Measurements from ENCODE around the gene MT2A. TPM values are rescaled to one million over a fixed set of nuclear protein-coding genes. Genes with fewer than 3 reads are reported as not detected.

Gene MT2A
- total and polyA plus RNA-seq, 9 donors = 9.9 to 31.5 (median 24.6) TPM

- H3K4me3 ChIP-seq (ENCODE audit: low read length) = no peak overlapping the region
- no peak for DNase-seq
- 3% methylated on average over 28 of the region's 40 CpGs for WGBS (ENCODE audit: insufficient coverage)
- H3K27me3 ChIP-seq (ENCODE audit: control insufficient read depth, insufficient read depth, low read length) = peaks cover 91% of the 10 kb centered on the region
- no peaks in the 10 kb centered on the region for H3K9me3 ChIP-seq (replicated peaks; ENCODE audit: control insufficient read depth, low read depth, low read length)
- no peak overlapping the region for H3K27ac ChIP-seq (ENCODE audit: low read length)
- peaks cover 30% of the 10 kb centered on the region for H3K4me1 ChIP-seq (ENCODE audit: control insufficient read depth, insufficient read depth, low read length)
- no peaks in the 10 kb centered on the region for H3K36me3 ChIP-seq (ENCODE audit: control insufficient read depth, insufficient read depth, low read length)
Observed at GRCh38 chr16:56635441-56635967, 27.1 kb downstream of the MT2A start.

GRCh38 chr16:56636616-56637413 lies 28.4 kb downstream of the MT2A start:
- Histone ChIP-seq H3K4me1 (ENCODE audit: control insufficient read depth, insufficient read depth, low read length) (peaks cover 28% of the 10 kb centered on the region), H3K27me3 (ENCODE audit: control insufficient read depth, insufficient read depth, low read length) (peaks cover 94% of the 10 kb centered on the region), H3K4me3 (ENCODE audit: low read length) (no peak overlapping the region), H3K27ac (ENCODE audit: low read length) (no peak overlapping the region), H3K36me3 (ENCODE audit: control insufficient read depth, insufficient read depth, low read length) (no peaks in the 10 kb centered on the region), H3K9me3 (replicated peaks; ENCODE audit: control insufficient read depth, low read depth, low read length) (no peaks in the 10 kb centered on the region)
- WGBS (ENCODE audit: insufficient coverage) = 20% methylated on average over 1 of the region's 9 CpGs
- DNase-seq = no peak

GRCh38 chr16:56637814-56638750 lies 29.7 kb downstream of the MT2A start, which contains the start of gene MT1A:
TSS of gene MT1A (plus strand) at chr16:56638666. CDS start at chr16:56638739, 73 bp downstream.
- Histone ChIP-seq H3K27me3 (ENCODE audit: control insufficient read depth, insufficient read depth, low read length) (peaks cover 93% of the 10 kb centered on the region), H3K36me3 (ENCODE audit: control insufficient read depth, insufficient read depth, low read length) (no peaks in the 10 kb centered on the region)

GRCh38 chr16:56639045-56639444 lies 30.7 kb downstream of the MT2A start:
- Histone ChIP-seq H3K4me1 (ENCODE audit: control insufficient read depth, insufficient read depth, low read length) (peaks cover 26% of the 10 kb centered on the region), H3K27ac (ENCODE audit: low read length) (no peak overlapping the region), H3K4me3 (ENCODE audit: low read length) (no peak overlapping the region), H3K36me3 (ENCODE audit: control insufficient read depth, insufficient read depth, low read length) (no peaks in the 10 kb centered on the region), H3K9me3 (replicated peaks; ENCODE audit: control insufficient read depth, low read depth, low read length) (no peaks in the 10 kb centered on the region), H3K27me3 (ENCODE audit: control insufficient read depth, insufficient read depth, low read length) (peaks cover 95% of the 10 kb centered on the region)
- no CpG with 5 or more reads among the region's 1 CpG for WGBS (ENCODE audit: insufficient coverage)
- no peak for DNase-seq

More at GRCh38 chr16:56637814-56638750, 29.7 kb downstream of the MT2A start, which contains the start of gene MT1A:
- DNase-seq = peak; percentile 72
- WGBS (ENCODE audit: insufficient coverage) = 2% methylated on average over 61 of the region's 68 CpGs
- H3K27ac ChIP-seq (ENCODE audit: low read length) = no peak within 1 kb of the TSS
- no peaks in the 10 kb centered on the region for H3K9me3 ChIP-seq (replicated peaks; ENCODE audit: control insufficient read depth, low read depth, low read length)
- H3K4me3 ChIP-seq (ENCODE audit: low read length) = peak within 1 kb of the TSS; percentile 46
- H3K4me1 ChIP-seq (ENCODE audit: control insufficient read depth, insufficient read depth, low read length) = peaks cover 19% of the 10 kb centered on the region

GRCh38 chr16:56640076-56640475 lies 31.7 kb downstream of the MT2A start:
- no CpG with 5 or more reads among the region's 1 CpG for WGBS (ENCODE audit: insufficient coverage)
- H3K27ac ChIP-seq (ENCODE audit: low read length) = no peak overlapping the region

GRCh38 chr16:56641166-56641565 lies 32.8 kb downstream of the MT2A start:
- Histone ChIP-seq H3K4me3 (ENCODE audit: low read length) (no peak overlapping the region), H3K27me3 (ENCODE audit: control insufficient read depth, insufficient read depth, low read length) (peaks cover 95% of the 10 kb centered on the region), H3K36me3 (ENCODE audit: control insufficient read depth, insufficient read depth, low read length) (no peaks in the 10 kb centered on the region), H3K4me1 (ENCODE audit: control insufficient read depth, insufficient read depth, low read length) (peaks cover 22% of the 10 kb centered on the region), H3K9me3 (replicated peaks; ENCODE audit: control insufficient read depth, low read depth, low read length) (no peaks in the 10 kb centered on the region), H3K27ac (ENCODE audit: low read length) (no peak overlapping the region)
- no peak for DNase-seq
- 100% methylated on average over 1 of the region's 2 CpGs for WGBS (ENCODE audit: insufficient coverage)

More at GRCh38 chr16:56640076-56640475, 31.7 kb downstream of the MT2A start:
- Histone ChIP-seq H3K4me3 (ENCODE audit: low read length) (no peak overlapping the region), H3K36me3 (ENCODE audit: control insufficient read depth, insufficient read depth, low read length) (no peaks in the 10 kb centered on the region), H3K4me1 (ENCODE audit: control insufficient read depth, insufficient read depth, low read length) (peaks cover 25% of the 10 kb centered on the region), H3K27me3 (ENCODE audit: control insufficient read depth, insufficient read depth, low read length) (peaks cover 95% of the 10 kb centered on the region), H3K9me3 (replicated peaks; ENCODE audit: control insufficient read depth, low read depth, low read length) (no peaks in the 10 kb centered on the region)
- no peak for DNase-seq

GRCh38 chr16:56643080-56643778 lies 34.8 kb downstream of the MT2A start:
- no peak overlapping the region for H3K27ac ChIP-seq (ENCODE audit: low read length)
- 3% methylated on average over 35 of the region's 42 CpGs for WGBS (ENCODE audit: insufficient coverage)
- DNase-seq = peak; percentile 22
- no peaks in the 10 kb centered on the region for H3K36me3 ChIP-seq (ENCODE audit: control insufficient read depth, insufficient read depth, low read length)
- no peaks in the 10 kb centered on the region for H3K9me3 ChIP-seq (replicated peaks; ENCODE audit: control insufficient read depth, low read depth, low read length)
- H3K27me3 ChIP-seq (ENCODE audit: control insufficient read depth, insufficient read depth, low read length) = peaks cover 90% of the 10 kb centered on the region
- peaks cover 17% of the 10 kb centered on the region for H3K4me1 ChIP-seq (ENCODE audit: control insufficient read depth, insufficient read depth, low read length)
- no peak overlapping the region for H3K4me3 ChIP-seq (ENCODE audit: low read length)

- Histone ChIP-seq H3K4me1 (ENCODE audit: control insufficient read depth, insufficient read depth, low read length) (peaks cover 12% of the 10 kb centered on the region), H3K4me3 (ENCODE audit: low read length) (no peak overlapping the region), H3K27me3 (ENCODE audit: control insufficient read depth, insufficient read depth, low read length) (peaks cover 90% of the 10 kb centered on the region), H3K36me3 (ENCODE audit: control insufficient read depth, insufficient read depth, low read length) (no peaks in the 10 kb centered on the region), H3K9me3 (replicated peaks; ENCODE audit: control insufficient read depth, low read depth, low read length) (no peaks in the 10 kb centered on the region), H3K27ac (ENCODE audit: low read length) (no peak overlapping the region)
- no peak for DNase-seq
- WGBS (ENCODE audit: insufficient coverage) = no CpG with 5 or more reads among the region's 5 CpGs
Observed at GRCh38 chr16:56643833-56644232, 35.4 kb downstream of the MT2A start.

GRCh38 chr16:56645311-56645710 lies 36.9 kb downstream of the MT2A start:
- peaks cover 87% of the 10 kb centered on the region for H3K27me3 ChIP-seq (ENCODE audit: control insufficient read depth, insufficient read depth, low read length)
- DNase-seq = no peak
- WGBS (ENCODE audit: insufficient coverage) = no CpG with 5 or more reads among the region's 1 CpG

More at GRCh38 chr16:56645311-56645710, 36.9 kb downstream of the MT2A start:
- H3K4me1 ChIP-seq (ENCODE audit: control insufficient read depth, insufficient read depth, low read length) = peaks cover 9% of the 10 kb centered on the region
- H3K36me3 ChIP-seq (ENCODE audit: control insufficient read depth, insufficient read depth, low read length) = no peaks in the 10 kb centered on the region
- H3K4me3 ChIP-seq (ENCODE audit: low read length) = no peak overlapping the region
- H3K27ac ChIP-seq (ENCODE audit: low read length) = no peak overlapping the region
- no peaks in the 10 kb centered on the region for H3K9me3 ChIP-seq (replicated peaks; ENCODE audit: control insufficient read depth, low read depth, low read length)

Measured in muscle of leg (tissue), 11 donors.